Measurements from ENCODE around the gene APOBEC4. TPM values are rescaled to one million over a fixed set of nuclear protein-coding genes. Genes with fewer than 3 reads are reported as not detected.

Gene APOBEC4
- total and polyA plus RNA-seq, 4 donors, result 0.66 TPM; not detected in 3

DNA sequence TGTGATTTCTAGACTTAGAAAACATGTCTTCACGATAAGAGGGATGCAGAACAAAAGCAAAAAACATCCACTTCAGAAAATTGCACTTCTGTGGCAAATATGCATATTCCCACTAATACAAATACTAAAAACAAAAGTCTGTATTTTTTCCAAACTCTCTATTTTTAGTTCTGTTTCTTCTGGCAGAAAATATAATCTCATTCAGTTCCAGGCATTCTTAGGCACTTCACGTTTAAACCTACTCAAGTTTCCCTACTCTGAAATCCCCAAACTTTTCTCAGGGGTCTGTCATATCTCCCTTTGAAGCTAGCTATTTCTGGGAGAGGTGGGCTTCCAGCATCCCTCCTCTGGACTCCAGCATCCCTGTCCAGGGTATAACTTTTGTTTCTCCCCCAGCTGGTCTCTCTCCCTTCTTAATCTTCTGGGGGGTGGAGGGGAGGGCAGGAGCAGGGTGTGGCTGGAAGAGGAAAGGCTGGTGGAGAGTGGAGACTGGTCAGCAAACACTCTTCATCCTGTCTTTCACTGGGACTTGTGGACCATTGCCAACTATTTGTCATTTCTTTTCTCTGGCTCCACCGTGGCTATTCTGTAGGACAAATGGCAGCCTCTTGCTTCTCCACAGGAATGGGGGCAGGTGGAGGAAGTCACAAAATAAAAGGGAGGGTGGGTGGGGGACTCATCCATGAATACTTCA, 43.2 kb downstream of the APOBEC4 start:
- Histone ChIP-seq H3K9me3 (ENCODE audit: control insufficient read depth, insufficient read depth, low read length) (no peaks in the 10 kb centered on the region), H3K4me1 (ENCODE audit: control insufficient read depth, insufficient read depth, low read length) (peaks cover 13% of the 10 kb centered on the region), H3K27ac (ENCODE audit: low read depth, low read length) (peak overlapping the region; percentile 47), H3K36me3 (ENCODE audit: control insufficient read depth, insufficient read depth, low read length) (no peaks in the 10 kb centered on the region), H3K27me3 (ENCODE audit: control insufficient read depth, insufficient read depth, low read length) (no peaks in the 10 kb centered on the region), H3K4me3 (ENCODE audit: low read depth, low read length) (no peak overlapping the region)
- WGBS (ENCODE audit: insufficient coverage), result 67% methylated on average over 1 of the region's 3 CpGs
- peak in 1 of 6 donors; percentile 7 for DNase-seq (ENCODE audit: low read depth in 4 of 6, low spot score in 6 of 6)

DNA sequence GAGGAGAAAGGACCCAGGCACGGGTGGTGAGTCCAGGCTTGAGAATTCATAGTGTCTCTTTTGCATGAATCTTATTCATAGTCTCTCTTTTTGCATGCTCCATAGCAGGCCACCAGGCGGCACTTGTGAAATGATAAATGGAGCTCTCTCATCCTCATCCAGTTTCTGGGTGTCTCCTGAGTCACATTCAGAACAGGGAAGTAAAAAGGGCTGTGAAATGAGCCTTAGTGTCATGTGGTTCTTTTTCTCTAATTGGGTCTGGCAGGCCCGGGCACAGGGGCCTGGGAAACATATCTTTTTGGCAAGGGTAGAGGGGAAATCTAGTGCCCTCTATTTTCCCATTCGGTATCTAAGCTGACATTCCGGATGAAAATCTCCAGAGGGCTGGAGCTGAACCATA, 43.8 kb downstream of the APOBEC4 start:
- Histone ChIP-seq H3K4me1 (ENCODE audit: control insufficient read depth, insufficient read depth, low read length) (peaks cover 15% of the 10 kb centered on the region), H3K4me3 (ENCODE audit: low read depth, low read length) (no peak overlapping the region), H3K9me3 (ENCODE audit: control insufficient read depth, insufficient read depth, low read length) (no peaks in the 10 kb centered on the region), H3K36me3 (ENCODE audit: control insufficient read depth, insufficient read depth, low read length) (no peaks in the 10 kb centered on the region), H3K27me3 (ENCODE audit: control insufficient read depth, insufficient read depth, low read length) (no peaks in the 10 kb centered on the region), H3K27ac (ENCODE audit: low read depth, low read length) (no peak overlapping the region)
- DNase-seq (ENCODE audit: low read depth in 4 of 6, low spot score in 6 of 6), result peak in 2 of 6 donors; percentile 67 to 89
- WGBS (ENCODE audit: insufficient coverage), result no CpG with 5 or more reads among the region's 5 CpGs

DNA sequence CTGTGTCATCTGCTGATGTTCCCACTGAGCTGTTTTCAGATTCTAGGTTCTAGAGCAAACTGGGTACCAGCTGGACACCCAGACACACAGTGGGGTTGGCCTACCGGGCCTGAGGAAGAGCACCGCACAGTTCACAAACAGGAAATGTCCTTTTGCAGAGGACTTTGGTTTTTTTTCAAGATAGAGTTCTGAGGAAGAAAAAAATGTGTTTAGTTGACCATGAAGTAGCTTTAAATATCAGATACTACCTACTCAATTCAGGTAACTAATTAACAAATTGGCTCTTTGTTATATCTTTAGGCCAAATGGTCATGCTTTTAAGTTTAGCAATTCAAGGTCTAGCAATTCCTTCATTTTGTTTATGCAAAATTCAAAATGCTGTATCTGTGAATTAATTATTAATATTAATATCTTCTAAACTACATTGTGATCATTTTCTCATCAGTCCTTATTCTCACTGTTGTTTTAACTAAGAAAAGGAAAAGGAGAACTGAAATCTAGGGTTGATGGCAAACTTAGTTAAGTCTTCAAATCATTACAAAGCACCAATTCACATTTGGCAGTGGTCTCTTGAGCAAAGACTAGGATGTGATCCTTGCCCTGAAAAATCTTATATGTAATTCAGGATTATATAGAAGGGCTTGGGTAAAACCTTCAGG, 45.7 kb downstream of the APOBEC4 start:
- Histone ChIP-seq H3K36me3 (ENCODE audit: control insufficient read depth, insufficient read depth, low read length) (no peaks in the 10 kb centered on the region), H3K27ac (ENCODE audit: low read depth, low read length) (no peak overlapping the region), H3K4me3 (ENCODE audit: low read depth, low read length) (no peak overlapping the region), H3K9me3 (ENCODE audit: control insufficient read depth, insufficient read depth, low read length) (no peaks in the 10 kb centered on the region), H3K4me1 (ENCODE audit: control insufficient read depth, insufficient read depth, low read length) (peaks cover 17% of the 10 kb centered on the region), H3K27me3 (ENCODE audit: control insufficient read depth, insufficient read depth, low read length) (no peaks in the 10 kb centered on the region)
- no peak for DNase-seq (ENCODE audit: low read depth in 4 of 6, low spot score in 6 of 6)
- WGBS (ENCODE audit: insufficient coverage), result 92% methylated on average over 2 of the region's 2 CpGs

DNA sequence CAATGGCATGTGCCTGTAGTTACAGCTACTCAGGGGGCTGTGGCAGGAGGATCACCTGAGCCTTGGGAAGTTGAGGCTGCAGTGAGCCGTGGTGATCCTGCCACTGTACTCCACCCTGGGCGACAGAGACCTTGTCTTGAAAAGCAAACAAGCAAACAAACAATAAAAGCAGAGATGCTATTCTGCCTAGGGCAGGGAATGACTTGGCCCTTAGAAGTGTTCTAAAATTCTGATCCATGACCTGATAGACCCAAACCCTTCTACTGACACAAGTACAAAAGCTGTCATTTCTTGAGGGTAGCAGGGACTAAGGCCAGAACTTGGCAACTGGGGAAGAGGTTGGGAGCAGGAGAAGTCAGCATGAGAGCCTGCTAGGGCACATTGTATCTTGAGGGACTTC, 47.2 kb downstream of the APOBEC4 start:
- 88% methylated on average over 2 of the region's 2 CpGs for WGBS (ENCODE audit: insufficient coverage)

DNA sequence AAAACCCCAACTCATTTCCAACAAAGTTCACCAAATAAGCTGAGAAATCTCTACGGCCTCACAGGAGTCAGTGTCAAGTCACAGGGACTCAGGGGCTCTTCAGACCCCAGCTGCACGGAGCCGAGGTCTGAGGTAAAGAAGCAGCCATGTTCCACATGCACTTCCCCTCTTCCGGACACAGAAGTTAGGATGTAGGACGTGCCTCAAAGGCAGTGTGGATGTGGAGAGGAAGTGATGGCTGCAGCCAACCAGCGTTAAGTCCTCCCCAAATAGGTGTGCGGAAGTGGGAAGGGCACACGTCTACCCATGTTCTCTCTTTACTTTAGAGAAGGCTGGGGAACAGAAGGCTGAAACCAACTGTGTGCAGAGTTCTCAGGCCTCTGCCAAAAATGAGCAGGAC, 48.3 kb downstream of the APOBEC4 start:
- H3K4me3 ChIP-seq (ENCODE audit: low read depth, low read length), result no peak overlapping the region

More for the DNA sequence above, 47.2 kb downstream of the APOBEC4 start:
- no peaks in the 10 kb centered on the region for H3K27me3 ChIP-seq (ENCODE audit: control insufficient read depth, insufficient read depth, low read length)
- no peak overlapping the region for H3K27ac ChIP-seq (ENCODE audit: low read depth, low read length)
- no peaks in the 10 kb centered on the region for H3K9me3 ChIP-seq (ENCODE audit: control insufficient read depth, insufficient read depth, low read length)
- H3K4me3 ChIP-seq (ENCODE audit: low read depth, low read length), result no peak overlapping the region
- H3K4me1 ChIP-seq (ENCODE audit: control insufficient read depth, insufficient read depth, low read length), result peaks cover 17% of the 10 kb centered on the region
- H3K36me3 ChIP-seq (ENCODE audit: control insufficient read depth, insufficient read depth, low read length), result no peaks in the 10 kb centered on the region
- no peak for DNase-seq (ENCODE audit: low read depth in 4 of 6, low spot score in 6 of 6)

DNA sequence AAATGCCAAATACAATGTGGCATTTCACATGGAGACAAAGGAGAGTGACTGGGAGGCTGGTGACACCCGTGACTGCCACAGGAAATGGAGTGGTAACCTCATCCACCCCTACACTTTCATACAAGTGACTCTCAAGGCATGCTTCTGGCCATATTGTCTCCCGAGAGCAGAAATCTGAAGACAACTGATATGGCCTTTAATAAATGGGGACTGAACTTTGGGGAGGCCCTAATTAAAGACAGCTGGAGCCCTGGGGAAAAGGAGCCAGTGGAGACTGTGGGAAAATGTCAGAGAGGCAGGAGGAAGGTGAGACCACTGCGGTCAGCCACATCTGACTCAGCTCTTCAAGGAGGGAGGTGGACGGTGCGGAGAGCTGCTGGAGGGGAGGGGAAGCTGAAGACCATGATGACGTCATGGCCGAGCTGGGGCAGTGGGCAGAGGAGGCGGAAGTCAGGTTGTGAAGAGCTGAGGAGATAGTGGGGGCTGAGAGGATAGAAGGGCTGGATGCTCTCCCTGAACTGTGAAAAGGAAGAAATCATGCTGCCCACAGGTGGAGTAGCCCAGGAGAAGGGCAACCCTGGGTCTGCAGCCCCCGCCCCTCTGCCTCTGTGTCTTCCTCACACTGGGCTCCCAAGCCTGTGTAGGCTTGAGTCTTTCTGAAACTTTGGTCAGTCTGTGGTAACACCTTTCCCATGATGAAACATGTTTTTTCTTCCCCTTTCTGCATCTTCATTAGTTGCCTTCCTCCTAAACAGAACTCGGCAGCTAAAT, 48.9 kb downstream of the APOBEC4 start:
- no peak overlapping the region for H3K27ac ChIP-seq (ENCODE audit: low read depth, low read length)
- WGBS (ENCODE audit: insufficient coverage), result 77% methylated on average over 8 of the region's 10 CpGs
- no peak for DNase-seq (ENCODE audit: low read depth in 4 of 6, low spot score in 6 of 6)

More for the DNA sequence above, 48.3 kb downstream of the APOBEC4 start:
- no peaks in the 10 kb centered on the region for H3K36me3 ChIP-seq (ENCODE audit: control insufficient read depth, insufficient read depth, low read length)
- H3K9me3 ChIP-seq (ENCODE audit: control insufficient read depth, insufficient read depth, low read length), result no peaks in the 10 kb centered on the region
- H3K27ac ChIP-seq (ENCODE audit: low read depth, low read length), result no peak overlapping the region
- WGBS (ENCODE audit: insufficient coverage), result 93% methylated on average over 5 of the region's 8 CpGs
- no peak for DNase-seq (ENCODE audit: low read depth in 4 of 6, low spot score in 6 of 6)
- no peaks in the 10 kb centered on the region for H3K27me3 ChIP-seq (ENCODE audit: control insufficient read depth, insufficient read depth, low read length)
- H3K4me1 ChIP-seq (ENCODE audit: control insufficient read depth, insufficient read depth, low read length), result peaks cover 10% of the 10 kb centered on the region

DNA sequence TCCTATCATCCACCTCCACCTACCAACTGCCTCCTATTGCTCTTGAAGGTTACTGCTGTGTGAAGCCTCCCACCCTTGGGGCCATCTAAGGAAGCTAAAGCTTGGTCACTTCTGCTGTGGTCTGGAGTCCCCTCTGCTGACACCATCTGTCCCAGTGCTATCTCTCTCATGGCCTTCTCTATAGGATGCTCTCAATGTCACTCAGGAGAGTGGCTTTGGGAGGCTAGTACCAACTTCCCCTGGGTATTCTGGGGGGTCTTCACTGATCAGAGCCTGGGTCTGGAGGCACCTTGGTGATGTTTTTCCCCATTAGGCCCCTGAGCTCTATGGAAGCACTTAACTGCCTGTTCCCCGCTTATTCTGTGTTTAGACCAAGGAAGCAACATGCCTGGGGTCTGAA, 50.6 kb downstream of the APOBEC4 start:
- Histone ChIP-seq H3K36me3 (ENCODE audit: control insufficient read depth, insufficient read depth, low read length) (no peaks in the 10 kb centered on the region), H3K9me3 (ENCODE audit: control insufficient read depth, insufficient read depth, low read length) (no peaks in the 10 kb centered on the region), H3K4me1 (ENCODE audit: control insufficient read depth, insufficient read depth, low read length) (peaks cover 10% of the 10 kb centered on the region), H3K27me3 (ENCODE audit: control insufficient read depth, insufficient read depth, low read length) (no peaks in the 10 kb centered on the region), H3K27ac (ENCODE audit: low read depth, low read length) (no peak overlapping the region), H3K4me3 (ENCODE audit: low read depth, low read length) (no peak overlapping the region)
- DNase-seq (ENCODE audit: low read depth in 4 of 6, low spot score in 6 of 6), result no peak
- 100% methylated on average over 1 of the region's 1 CpG for WGBS (ENCODE audit: insufficient coverage)

More for the DNA sequence above, 48.9 kb downstream of the APOBEC4 start:
- Histone ChIP-seq H3K9me3 (ENCODE audit: control insufficient read depth, insufficient read depth, low read length) (no peaks in the 10 kb centered on the region), H3K36me3 (ENCODE audit: control insufficient read depth, insufficient read depth, low read length) (no peaks in the 10 kb centered on the region), H3K4me3 (ENCODE audit: low read depth, low read length) (no peak overlapping the region), H3K27me3 (ENCODE audit: control insufficient read depth, insufficient read depth, low read length) (no peaks in the 10 kb centered on the region), H3K4me1 (ENCODE audit: control insufficient read depth, insufficient read depth, low read length) (peaks cover 7% of the 10 kb centered on the region)

DNA sequence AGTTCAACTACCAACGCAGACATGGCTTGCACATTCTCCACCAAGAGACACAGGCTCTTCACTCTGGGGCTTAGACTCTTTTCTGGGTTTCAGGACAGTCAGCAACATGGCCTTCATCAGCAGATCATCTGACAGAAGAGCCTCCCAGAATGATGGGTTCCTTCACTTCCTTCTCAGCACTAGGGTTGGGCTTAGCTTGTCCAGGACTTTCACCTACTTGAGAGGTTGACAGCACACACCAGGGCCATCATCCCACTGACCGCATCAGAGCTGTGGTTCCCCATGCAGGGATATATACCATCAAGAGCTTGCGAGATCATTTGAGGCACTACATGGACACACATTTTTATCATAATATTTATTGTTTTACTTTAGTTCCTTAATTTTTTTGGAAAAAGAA, 52.5 kb downstream of the APOBEC4 start:
- Histone ChIP-seq H3K36me3 (ENCODE audit: control insufficient read depth, insufficient read depth, low read length) (no peaks in the 10 kb centered on the region), H3K4me3 (ENCODE audit: low read depth, low read length) (no peak overlapping the region), H3K4me1 (ENCODE audit: control insufficient read depth, insufficient read depth, low read length) (peaks cover 10% of the 10 kb centered on the region), H3K9me3 (ENCODE audit: control insufficient read depth, insufficient read depth, low read length) (no peaks in the 10 kb centered on the region), H3K27me3 (ENCODE audit: control insufficient read depth, insufficient read depth, low read length) (no peaks in the 10 kb centered on the region), H3K27ac (ENCODE audit: low read depth, low read length) (no peak overlapping the region)
- 83% methylated on average over 2 of the region's 3 CpGs for WGBS (ENCODE audit: insufficient coverage)
- DNase-seq (ENCODE audit: low read depth in 4 of 6, low spot score in 6 of 6), result no peak

DNA sequence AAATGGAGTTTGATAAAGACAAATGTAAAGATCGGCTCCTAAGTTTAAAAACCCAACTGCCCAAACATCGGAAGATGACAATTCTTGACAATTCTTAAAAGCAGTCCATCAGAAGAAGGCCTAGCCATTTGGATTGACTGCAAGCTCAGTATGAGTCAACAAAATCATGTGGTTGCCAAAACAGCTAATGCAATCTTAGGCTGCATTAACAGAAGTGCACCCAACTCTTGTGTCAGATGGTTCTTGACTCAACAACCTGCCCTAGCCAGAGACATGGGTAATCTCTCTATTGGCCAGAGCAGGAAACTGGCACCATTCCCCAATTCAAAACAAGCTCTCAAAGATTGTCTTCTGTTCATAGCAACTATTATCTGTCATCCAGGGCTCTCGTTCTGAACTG, 53.0 kb downstream of the APOBEC4 start:
- no peak overlapping the region for H3K4me3 ChIP-seq (ENCODE audit: low read depth, low read length)
- H3K9me3 ChIP-seq (ENCODE audit: control insufficient read depth, insufficient read depth, low read length), result no peaks in the 10 kb centered on the region
- H3K4me1 ChIP-seq (ENCODE audit: control insufficient read depth, insufficient read depth, low read length), result peaks cover 10% of the 10 kb centered on the region
- H3K36me3 ChIP-seq (ENCODE audit: control insufficient read depth, insufficient read depth, low read length), result no peaks in the 10 kb centered on the region
- no peaks in the 10 kb centered on the region for H3K27me3 ChIP-seq (ENCODE audit: control insufficient read depth, insufficient read depth, low read length)
- 81% methylated on average over 3 of the region's 3 CpGs for WGBS (ENCODE audit: insufficient coverage)
- no peak overlapping the region for H3K27ac ChIP-seq (ENCODE audit: low read depth, low read length)
- no peak for DNase-seq (ENCODE audit: low read depth in 4 of 6, low spot score in 6 of 6)
